ENCODE measurements around the gene KCNC4. TPM values are rescaled to one million over a fixed set of nuclear protein-coding genes. Genes with fewer than 3 reads are reported as not detected.

KCNC4 gene
- total RNA-seq, 4 donors from 2014 or later = 3.8 to 12.5 (median 4.6) TPM

GRCh38 chr1:110183642-110184167 is 26.4 kb upstream of the KCNC4 start:
- Histone ChIP-seq H3K36me3 (no peaks in the 10 kb centered on the region), H3K27ac (no peak overlapping the region), H3K4me1 (no peaks in the 10 kb centered on the region), H3K9me3 (no peaks in the 10 kb centered on the region), H3K4me3 (replicated peaks in 1 of 3) (no peak overlapping the region), H3K27me3 (no peaks in the 10 kb centered on the region)
- 71 to 76% methylated on average over 12 of the region's 12 CpGs for WGBS, 2 donors
- no peak for TF ChIP-seq POLR2A (IDR thresholded peaks at IDR 0.05)
- no peak for TF ChIP-seq CTCF (IDR thresholded peaks at IDR 0.05)
- no peak for DNase-seq
- intact Hi-C loops (cut with DNase I) = no loop called here

GRCh38 chr1:110184446-110184845 is 25.7 kb upstream of the KCNC4 start:
- intact Hi-C loops (cut with DNase I) = no loop called here
- no peak for DNase-seq
- Histone ChIP-seq H3K27me3 (no peaks in the 10 kb centered on the region), H3K36me3 (no peaks in the 10 kb centered on the region), H3K9me3 (no peaks in the 10 kb centered on the region), H3K27ac (no peak overlapping the region), H3K4me3 (replicated peaks in 1 of 3) (no peak overlapping the region), H3K4me1 (no peaks in the 10 kb centered on the region)
- WGBS, 2 donors = 70% methylated on average over 5 of the region's 5 CpGs
- TF ChIP-seq CTCF (IDR thresholded peaks at IDR 0.05) = no peak
- no peak for TF ChIP-seq POLR2A (IDR thresholded peaks at IDR 0.05)

GRCh38 chr1:110185181-110185580 is 24.9 kb upstream of the KCNC4 start:
- H3K4me1 ChIP-seq = no peaks in the 10 kb centered on the region
- TF ChIP-seq POLR2A (IDR thresholded peaks at IDR 0.05) (no peak), CTCF (IDR thresholded peaks at IDR 0.05) (no peak)
- H3K27ac ChIP-seq = no peak overlapping the region
- no peak for DNase-seq
- no peaks in the 10 kb centered on the region for H3K27me3 ChIP-seq
- no peaks in the 10 kb centered on the region for H3K9me3 ChIP-seq
- H3K4me3 ChIP-seq (replicated peaks in 1 of 3) = no peak overlapping the region
- WGBS, 2 donors = 75 to 80% methylated on average over 9 to 10 of the region's 10 CpGs
- no peaks in the 10 kb centered on the region for H3K36me3 ChIP-seq
- intact Hi-C loops (cut with DNase I) = no loop called here

GRCh38 chr1:110186558-110186957 is 23.6 kb upstream of the KCNC4 start:
- no peak for DNase-seq
- Histone ChIP-seq H3K4me3 (replicated peaks in 1 of 3) (no peak overlapping the region), H3K4me1 (no peaks in the 10 kb centered on the region)

More at GRCh38 chr1:110186558-110186957, 23.6 kb upstream of the KCNC4 start:
- intact Hi-C loops (cut with DNase I) = no loop called here
- TF ChIP-seq CTCF (IDR thresholded peaks at IDR 0.05) (no peak), POLR2A (IDR thresholded peaks at IDR 0.05) (no peak)
- Histone ChIP-seq H3K9me3 (no peaks in the 10 kb centered on the region), H3K27ac (no peak overlapping the region), H3K36me3 (no peaks in the 10 kb centered on the region), H3K27me3 (no peaks in the 10 kb centered on the region)
- 29 to 32% methylated on average over 5 of the region's 5 CpGs for WGBS, 2 donors

All from thyroid gland (tissue), 4 donors.